Thymus (tissue), 11 donors: ENCODE data around the gene P2RY12. TPM values are rescaled to one million over a fixed set of nuclear protein-coding genes. Genes with fewer than 3 reads are reported as not detected.

Experiments used
- DNase-seq, 9 donors: peaks; one replicate each; pipeline ENCODE4 v3.0.0-alpha.2; 2013; ENCODE audit warnings: low spot score in 9 of 9, low read depth in 6 of 9, missing footprints in 1 of 9
- H3K27ac ChIP-seq, 2 donors: one replicate each; pipeline ENCODE4 v1.5.1; 2013; ENCODE audit warnings: control low read depth in 1 of 2, low read depth in 1 of 2, low read length in 1 of 2, mild to moderate bottlenecking in 1 of 2, moderate library complexity in 1 of 2
- H3K27me3 ChIP-seq, 2 donors: one replicate each; pipeline ENCODE4 v1.5.1; 2013; ENCODE audit warnings: low read length in 1 of 2; ENCODE audit not compliant: control insufficient read depth in 2 of 2, insufficient read depth in 1 of 2
- H3K36me3 ChIP-seq, 2 donors: one replicate each; pipeline ENCODE4 v1.5.1; 2013; ENCODE audit warnings: low read length in 1 of 2, mild to moderate bottlenecking in 1 of 2, moderate library complexity in 1 of 2; ENCODE audit not compliant: control insufficient read depth in 2 of 2, insufficient read depth in 2 of 2
- H3K4me1 ChIP-seq, 2 donors: one replicate each; pipeline ENCODE4 v1.5.1; 2013; ENCODE audit warnings: low read length in 2 of 2; ENCODE audit not compliant: control insufficient read depth in 2 of 2, insufficient read depth in 2 of 2
- H3K4me3 ChIP-seq, 2 donors: one replicate each; pipeline ENCODE4 v1.5.1; 2013; ENCODE audit warnings: low read length in 2 of 2, control low read depth in 1 of 2, mild to moderate bottlenecking in 1 of 2
- H3K9me3 ChIP-seq, 2 donors: one replicate each; pipeline ENCODE4 v1.5.1; 2013; ENCODE audit warnings: low read length in 1 of 2, mild to moderate bottlenecking in 1 of 2; ENCODE audit not compliant: control insufficient read depth in 2 of 2, insufficient read depth in 1 of 2
- WGBS: extraction: QIAGEN DNeasy Blood & Tissue Kit; methylation state at CpG from one replicate; pipeline ENCODE4 v1.1.7; 2013; 5-methylcytosine and 5-hydroxymethylcytosine counted together
- polyA plus RNA-seq: library from polyadenylated mRNA; stranded (reverse); fragments of 200-250 nt; gene quantifications from one replicate; pipeline ENCODE4 v1.2.3, GENCODE V29; 2013
- total RNA-seq: library from RNA; stranded (reverse); fragments of 120-200 nt; gene quantifications from one replicate; pipeline ENCODE4 v1.2.4, GENCODE V29; 2013
- donor health status: healthy.

The P2RY12 gene
- total and polyA plus RNA-seq, 2 donors: 0.59 to 2.9 TPM

GRCh38 chr3:151367448-151367847 is 17.1 kb downstream of the P2RY12 start:
- WGBS: 90% methylated on average over 5 of the region's 5 CpGs
- H3K27me3 ChIP-seq: no peaks in the 10 kb centered on the region
- no peak for DNase-seq
- H3K4me3 ChIP-seq: no peak overlapping the region
- no peaks in the 10 kb centered on the region for H3K4me1 ChIP-seq
- H3K27ac ChIP-seq: no peak overlapping the region
- no peaks in the 10 kb centered on the region for H3K9me3 ChIP-seq
- H3K36me3 ChIP-seq: no peaks in the 10 kb centered on the region

- 95% methylated on average over 3 of the region's 3 CpGs for WGBS
- no peaks in the 10 kb centered on the region for H3K9me3 ChIP-seq
- H3K27ac ChIP-seq: no peak overlapping the region
- no peak for DNase-seq
- H3K36me3 ChIP-seq: no peaks in the 10 kb centered on the region
- H3K27me3 ChIP-seq: no peaks in the 10 kb centered on the region
- H3K4me1 ChIP-seq: no peaks in the 10 kb centered on the region
- H3K4me3 ChIP-seq: no peak overlapping the region
Measured at GRCh38 chr3:151366993-151367392, 17.6 kb downstream of the P2RY12 start.

- H3K9me3 ChIP-seq: no peaks in the 10 kb centered on the region
- DNase-seq: no peak
- H3K4me3 ChIP-seq: no peak overlapping the region
- WGBS: 91% methylated on average over 3 of the region's 3 CpGs
- H3K27me3 ChIP-seq: no peaks in the 10 kb centered on the region
- no peaks in the 10 kb centered on the region for H3K4me1 ChIP-seq
- H3K36me3 ChIP-seq: no peaks in the 10 kb centered on the region
- no peak overlapping the region for H3K27ac ChIP-seq
Measured at GRCh38 chr3:151362751-151363174, 21.8 kb downstream of the P2RY12 start.

- no peak for DNase-seq
- Histone ChIP-seq H3K36me3 (no peaks in the 10 kb centered on the region), H3K9me3 (no peaks in the 10 kb centered on the region), H3K4me3 (no peak overlapping the region), H3K27me3 (no peaks in the 10 kb centered on the region), H3K27ac (no peak overlapping the region), H3K4me1 (no peaks in the 10 kb centered on the region)
- 95% methylated on average over 2 of the region's 2 CpGs for WGBS
Measured at GRCh38 chr3:151357463-151357850, 27.1 kb downstream of the P2RY12 start.

- H3K27me3 ChIP-seq: no peaks in the 10 kb centered on the region
- DNase-seq: peak in 4 of 9 donors; percentile 4 to 34 (median 15)
- no peaks in the 10 kb centered on the region for H3K36me3 ChIP-seq
- no peak overlapping the region for H3K27ac ChIP-seq
- WGBS: 22% methylated on average over 2 of the region's 2 CpGs
- no peaks in the 10 kb centered on the region for H3K9me3 ChIP-seq
- no peak overlapping the region for H3K4me3 ChIP-seq
- no peaks in the 10 kb centered on the region for H3K4me1 ChIP-seq
Measured at GRCh38 chr3:151356794-151357462, 27.6 kb downstream of the P2RY12 start.

- no peak overlapping the region for H3K27ac ChIP-seq
- DNase-seq: no peak
- no peaks in the 10 kb centered on the region for H3K9me3 ChIP-seq
- H3K4me3 ChIP-seq: no peak overlapping the region
- H3K27me3 ChIP-seq: no peaks in the 10 kb centered on the region
- H3K36me3 ChIP-seq: no peaks in the 10 kb centered on the region
- peaks cover 0 to 6% of the 10 kb centered on the region in 2 donors for H3K4me1 ChIP-seq
- WGBS: 74% methylated on average over 4 of the region's 4 CpGs
Measured at GRCh38 chr3:151351648-151352047, 32.9 kb downstream of the P2RY12 start.

GRCh38 chr3:151351219-151351618 is 33.3 kb downstream of the P2RY12 start:
- no peak overlapping the region for H3K27ac ChIP-seq
- H3K27me3 ChIP-seq: no peaks in the 10 kb centered on the region
- no peak overlapping the region for H3K4me3 ChIP-seq
- DNase-seq: no peak
- no peaks in the 10 kb centered on the region for H3K9me3 ChIP-seq
- H3K36me3 ChIP-seq: no peaks in the 10 kb centered on the region
- H3K4me1 ChIP-seq: peaks cover 0 to 6% of the 10 kb centered on the region in 2 donors
- WGBS: 97% methylated on average over 1 of the region's 1 CpG

- DNase-seq: no peak
- no peaks in the 10 kb centered on the region for H3K27me3 ChIP-seq
- H3K9me3 ChIP-seq: no peaks in the 10 kb centered on the region
- peaks cover 0 to 6% of the 10 kb centered on the region in 2 donors for H3K4me1 ChIP-seq
- H3K27ac ChIP-seq: no peak overlapping the region
- WGBS: 96% methylated on average over 1 of the region's 1 CpG
- H3K36me3 ChIP-seq: no peaks in the 10 kb centered on the region
- no peak overlapping the region for H3K4me3 ChIP-seq
Measured at GRCh38 chr3:151350656-151351055, 33.9 kb downstream of the P2RY12 start.

GRCh38 chr3:151347432-151347831 is 37.1 kb downstream of the P2RY12 start:
- Histone ChIP-seq H3K27ac (no peak overlapping the region), H3K27me3 (no peaks in the 10 kb centered on the region), H3K36me3 (no peaks in the 10 kb centered on the region), H3K4me3 (no peak overlapping the region), H3K4me1 (peaks cover 0 to 6% of the 10 kb centered on the region in 2 donors), H3K9me3 (no peaks in the 10 kb centered on the region)
- WGBS: 46% methylated on average over 6 of the region's 6 CpGs
- DNase-seq: peak in 3 of 9 donors; percentile 16 to 38 (median 21)
